PC-3 (cell line): Measurements from ENCODE around the gene DCAF6.

ENCODE experiments used
- CTCF ChIP-seq: fragments of 300-600 bp; sonication (generic); conservative IDR thresholded peaks from 2 replicates; pipeline ENCODE4 v1.5.1; 2017; ENCODE audit warnings: antibody characterized with exemption, low read depth, mild to moderate bottlenecking, low read length
- EZH2 ChIP-seq: fragments of 300-600 bp; sonication (generic); IDR thresholded peaks from one replicate; pipeline ENCODE4 v1.6.1; 2017; ENCODE audit warnings: antibody characterized with exemption, mild to moderate bottlenecking, low read length; ENCODE audit not compliant: unreplicated experiment
- EZH2phosphoT487 ChIP-seq: fragments of 300-600 bp; sonication (generic); IDR thresholded peaks from 2 replicates; pipeline ENCODE4 v1.6.1; 2018; ENCODE audit warnings: mild to moderate bottlenecking, antibody characterized with exemption, low read length, borderline replicate concordance

GRCh38 chr1:168050307-168050706, 113.8 kb downstream of the DCAF6 start:
- TF ChIP-seq CTCF (no peak), EZH2phosphoT487 (no peak), EZH2 (no peak)
